SU-DHL-6 (cell line): Measurements from ENCODE around the gene CYB561D1.

Experiments
- H2AFZ ChIP-seq: fragments of 200-600 bp; sonication (generic); 2 replicates; pipeline ENCODE4 v1.6.1; 2014; ENCODE audit warnings: low read depth, mild to moderate bottlenecking, moderate library complexity, mixed read lengths, antibody characterized with exemption, low read length; ENCODE audit not compliant: severe bottlenecking
- H3F3A ChIP-seq: fragments of 200-600 bp; shearing (Covaris generic); 2 replicates; pipeline ENCODE4 v1.6.0; 2016; ENCODE audit warnings: antibody characterized with exemption, mild to moderate bottlenecking; ENCODE audit not compliant: insufficient read depth
- H3K27ac ChIP-seq: fragments of 200-600 bp; sonication (generic); 2 replicates; pipeline ENCODE4 v1.5.1; 2016; ENCODE audit warnings: low read depth, mild to moderate bottlenecking, low read length, moderate library complexity, mixed read lengths
- H3K27me3 ChIP-seq: fragments of 200-600 bp; sonication (generic), shearing (Covaris generic); 2 replicates; pipeline ENCODE4 v1.6.0; 2014; ENCODE audit warnings: mild to moderate bottlenecking, low read length
- H3K36me3 ChIP-seq: fragments of 200-600 bp; sonication (generic); 2 replicates; pipeline ENCODE4 v1.6.1; 2014; ENCODE audit warnings: mild to moderate bottlenecking, low read length, mixed read lengths
- H3K4me2 ChIP-seq: fragments of 300-600, 200-600 bp; shearing (Covaris generic), sonication (generic); 2 replicates; pipeline ENCODE4 v1.6.0; 2014; ENCODE audit warnings: low read length, low read depth, mild to moderate bottlenecking; ENCODE audit not compliant: poor library complexity, severe bottlenecking
- H3K4me3 ChIP-seq: fragments of 200-600 bp; sonication (generic); 2 replicates; pipeline ENCODE4 v1.5.1; 2014; ENCODE audit warnings: antibody characterized with exemption, low read length, mild to moderate bottlenecking, mixed read lengths; ENCODE audit not compliant: insufficient read depth, poor library complexity, severe bottlenecking
- H3K79me2 ChIP-seq: fragments of 200-600 bp; sonication (generic); 2 replicates; pipeline ENCODE4 v1.6.1; 2014; ENCODE audit warnings: mild to moderate bottlenecking, low read length, moderate library complexity; ENCODE audit not compliant: insufficient read depth
- H3K9ac ChIP-seq: fragments of 200-600 bp; sonication (generic); 2 replicates; pipeline ENCODE4 v1.7.0; 2014; ENCODE audit warnings: mild to moderate bottlenecking, low read length
- H3K9me2 ChIP-seq: fragments of 200-600 bp; sonication (generic); replicated peaks from 2 replicates; pipeline ENCODE4 v1.6.1; 2014; ENCODE audit warnings: low read length; ENCODE audit not compliant: insufficient read depth
- H3K9me3 ChIP-seq: fragments of 200-600 bp; sonication (generic); 2 replicates; pipeline ENCODE4 v1.6.1; 2014; ENCODE audit warnings: low read length, mixed read lengths; ENCODE audit not compliant: insufficient read depth
- H4K20me1 ChIP-seq: fragments of 200-600 bp; sonication (generic); 2 replicates; pipeline ENCODE4 v1.6.1; 2014; ENCODE audit warnings: low read depth, mild to moderate bottlenecking, antibody characterized with exemption, low read length, moderate library complexity, mixed read lengths
- CTCF ChIP-seq: fragments of 200-600 bp; sonication (generic); IDR thresholded peaks from one replicate; pipeline ENCODE4 v1.5.1; 2017; ENCODE audit warnings: antibody characterized with exemption, mild to moderate bottlenecking, low read length, moderate library complexity; ENCODE audit not compliant: insufficient read depth, poor library complexity, severe bottlenecking
- EZH2phosphoT487 ChIP-seq: fragments of 200-600 bp; sonication (generic), shearing (Covaris generic); conservative IDR thresholded peaks from 2 replicates; pipeline ENCODE4 v1.6.1; 2018; ENCODE audit warnings: mild to moderate bottlenecking, antibody characterized with exemption, low read length, moderate library complexity, mixed read lengths

Gene CYB561D1

GRCh38 chr1:109535481-109535880, 41.6 kb downstream of the CYB561D1 start:
- no peak overlapping the region for H3K27ac ChIP-seq
- no peaks in the 10 kb centered on the region for H3F3A ChIP-seq
- H3K27me3 ChIP-seq: no peaks in the 10 kb centered on the region
- H4K20me1 ChIP-seq: no peaks in the 10 kb centered on the region
- no peak overlapping the region for H3K4me2 ChIP-seq
- H3K9me2 ChIP-seq: no peaks in the 10 kb centered on the region
- no peak overlapping the region for H3K4me3 ChIP-seq
- TF ChIP-seq EZH2phosphoT487 (no peak), CTCF (no peak)
- no peaks in the 10 kb centered on the region for H3K79me2 ChIP-seq
- no peaks in the 10 kb centered on the region for H3K36me3 ChIP-seq
- no peak overlapping the region for H2AFZ ChIP-seq
- no peak overlapping the region for H3K9ac ChIP-seq
- no peaks in the 10 kb centered on the region for H3K9me3 ChIP-seq

GRCh38 chr1:109535971-109536491, 42.1 kb downstream of the CYB561D1 start:
- no peaks in the 10 kb centered on the region for H4K20me1 ChIP-seq
- TF ChIP-seq EZH2phosphoT487: no peak
- no peak for TF ChIP-seq CTCF
- H3K9me3 ChIP-seq: no peaks in the 10 kb centered on the region
- H3K4me3 ChIP-seq: no peak overlapping the region
- no peak overlapping the region for H3K27ac ChIP-seq
- no peaks in the 10 kb centered on the region for H3K36me3 ChIP-seq
- H3K27me3 ChIP-seq: no peaks in the 10 kb centered on the region
- no peak overlapping the region for H2AFZ ChIP-seq
- no peak overlapping the region for H3K4me2 ChIP-seq
- no peaks in the 10 kb centered on the region for H3F3A ChIP-seq
- H3K9me2 ChIP-seq: no peaks in the 10 kb centered on the region
- no peak overlapping the region for H3K9ac ChIP-seq
- no peaks in the 10 kb centered on the region for H3K79me2 ChIP-seq

GRCh38 chr1:109537450-109538178, 43.7 kb downstream of the CYB561D1 start:
- H3K9me2 ChIP-seq: no peaks in the 10 kb centered on the region
- H3F3A ChIP-seq: no peaks in the 10 kb centered on the region
- H3K4me2 ChIP-seq: no peak overlapping the region
- no peaks in the 10 kb centered on the region for H3K79me2 ChIP-seq
- no peak overlapping the region for H3K4me3 ChIP-seq
- H3K27ac ChIP-seq: no peak overlapping the region
- no peaks in the 10 kb centered on the region for H4K20me1 ChIP-seq
- H3K27me3 ChIP-seq: no peaks in the 10 kb centered on the region
- no peaks in the 10 kb centered on the region for H3K36me3 ChIP-seq
- H3K9ac ChIP-seq: no peak overlapping the region
- no peak for TF ChIP-seq CTCF
- no peak for TF ChIP-seq EZH2phosphoT487
- H3K9me3 ChIP-seq: no peaks in the 10 kb centered on the region
- H2AFZ ChIP-seq: no peak overlapping the region
